Mesenchymal stem cell (in vitro differentiated cells and primary cell): Measurements from ENCODE around the gene LUZP2.

ENCODE experiments used
- DNase-seq: peaks from one replicate; pipeline ENCODE4 v3.0.0-alpha.2; 2013
- H2AFZ ChIP-seq: one replicate; pipeline ENCODE4 v1.6.1; 2013; ENCODE audit warnings: low read depth, mild to moderate bottlenecking, control low read depth, inconsistent platforms, low read length, moderate library complexity
- H2AK5ac ChIP-seq: 2 replicates; pipeline ENCODE4 v1.6.1; 2013; ENCODE audit warnings: low read length, moderate library complexity, mild to moderate bottlenecking, inconsistent platforms; ENCODE audit not compliant: severe bottlenecking
- H2BK120ac ChIP-seq: one replicate; pipeline ENCODE4 v1.6.1; 2013; ENCODE audit warnings: low read depth, mild to moderate bottlenecking, inconsistent platforms, low read length, moderate library complexity
- H2BK12ac ChIP-seq, 2 experiments: one replicate each; pipeline ENCODE4 v1.6.1; 2013; ENCODE audit warnings: inconsistent platforms in 2 of 2, low read length in 2 of 2, mild to moderate bottlenecking in 2 of 2, moderate library complexity in 2 of 2, control low read depth in 1 of 2
- H2BK15ac ChIP-seq: one replicate; pipeline ENCODE4 v1.6.1; 2013; ENCODE audit warnings: mild to moderate bottlenecking, low read depth, inconsistent platforms; ENCODE audit not compliant: poor library complexity, severe bottlenecking
- H2BK5ac ChIP-seq: 2 replicates; pipeline ENCODE4 v1.6.1; 2013; ENCODE audit warnings: low read depth, mild to moderate bottlenecking, low read length, control low read depth, inconsistent platforms; ENCODE audit not compliant: poor library complexity, severe bottlenecking
- H3K14ac ChIP-seq, 2 experiments: one replicate each; pipeline ENCODE4 v1.6.1; 2013; ENCODE audit warnings: inconsistent platforms in 2 of 2, low read length in 2 of 2, control low read depth in 1 of 2, mild to moderate bottlenecking in 1 of 2, moderate library complexity in 1 of 2
- H3K18ac ChIP-seq, 2 experiments: one replicate each; pipeline ENCODE4 v1.6.1; 2013; ENCODE audit warnings: inconsistent platforms in 2 of 2, low read length in 2 of 2, control low read depth in 1 of 2, low read depth in 1 of 2, mild to moderate bottlenecking in 1 of 2
- H3K23ac ChIP-seq, 2 experiments: one replicate each; pipeline ENCODE4 v1.6.1; 2013; ENCODE audit warnings: inconsistent platforms in 2 of 2, low read length in 2 of 2, mild to moderate bottlenecking in 2 of 2, moderate library complexity in 2 of 2, control low read depth in 1 of 2
- H3K27ac ChIP-seq: 2 replicates; pipeline ENCODE4 v1.5.1; 2013; ENCODE audit warnings: mild to moderate bottlenecking, moderate library complexity, low read length, control low read depth, inconsistent platforms; ENCODE audit not compliant: poor library complexity, severe bottlenecking
- H3K27me3 ChIP-seq, 2 experiments: 2 replicates each; pipeline versions ENCODE4 v1.6.1 to v1.7.0; 2013; ENCODE audit warnings: low read length in 2 of 2, mild to moderate bottlenecking in 2 of 2, moderate library complexity in 2 of 2, control low read depth in 1 of 2, inconsistent platforms in 1 of 2; ENCODE audit not compliant: control insufficient read depth in 1 of 2, insufficient read depth in 1 of 2
- H3K36me3 ChIP-seq, 2 experiments: 2 replicates each; pipeline versions ENCODE4 v1.6.1 to v1.7.0; 2013; ENCODE audit warnings: low read length in 2 of 2, control low read depth in 1 of 2, inconsistent platforms in 1 of 2, low read depth in 1 of 2, mild to moderate bottlenecking in 1 of 2; ENCODE audit not compliant: insufficient read depth in 2 of 2, control insufficient read depth in 1 of 2
- H3K4ac ChIP-seq, 2 experiments: one replicate each; pipeline ENCODE4 v1.6.1; 2013; ENCODE audit warnings: inconsistent platforms in 2 of 2, low read length in 2 of 2, mild to moderate bottlenecking in 2 of 2, moderate library complexity in 2 of 2, control low read depth in 1 of 2, low read depth in 1 of 2
- H3K4me1 ChIP-seq: 2 replicates; pipeline ENCODE4 v1.6.1; 2013; ENCODE audit warnings: low read depth, low read length, control low read depth; ENCODE audit not compliant: control insufficient read depth, insufficient read depth
- H3K4me2 ChIP-seq: 2 replicates; pipeline ENCODE4 v1.6.1; 2013; ENCODE audit warnings: low read length, mild to moderate bottlenecking, inconsistent platforms; ENCODE audit not compliant: poor library complexity, severe bottlenecking
- H3K4me3 ChIP-seq, 2 experiments: 2 replicates each; pipeline versions ENCODE4 v1.5.1 to v1.7.0; 2013; ENCODE audit warnings: low read length in 2 of 2, mild to moderate bottlenecking in 2 of 2, control low read depth in 1 of 2, low read depth in 1 of 2; ENCODE audit not compliant: insufficient read depth in 1 of 2
- H3K79me1 ChIP-seq: replicated peaks from 2 replicates; pipeline ENCODE4 v1.6.1; 2013; ENCODE audit warnings: mild to moderate bottlenecking, control low read depth, low read length, inconsistent platforms; ENCODE audit not compliant: poor library complexity, severe bottlenecking
- H3K9ac ChIP-seq: 2 replicates; pipeline ENCODE4 v1.7.0; 2013; ENCODE audit warnings: mild to moderate bottlenecking, low read length, moderate library complexity
- H3K9me3 ChIP-seq: 2 replicates; pipeline ENCODE4 v1.7.0; 2013; ENCODE audit warnings: mild to moderate bottlenecking, low read length; ENCODE audit not compliant: control insufficient read depth
- H4K8ac ChIP-seq: one replicate; pipeline ENCODE4 v1.6.1; 2013; ENCODE audit warnings: inconsistent platforms, mild to moderate bottlenecking, low read length, moderate library complexity
- H4K91ac ChIP-seq: one replicate; pipeline ENCODE4 v1.6.1; 2013; ENCODE audit warnings: mild to moderate bottlenecking, low read length, inconsistent platforms
- WGBS: methylation state at CpG from one replicate; pipeline ENCODE4 v1.1.7; 2013; ENCODE audit warnings: mixed read lengths; 5-methylcytosine and 5-hydroxymethylcytosine counted together

Gene LUZP2

DNA sequence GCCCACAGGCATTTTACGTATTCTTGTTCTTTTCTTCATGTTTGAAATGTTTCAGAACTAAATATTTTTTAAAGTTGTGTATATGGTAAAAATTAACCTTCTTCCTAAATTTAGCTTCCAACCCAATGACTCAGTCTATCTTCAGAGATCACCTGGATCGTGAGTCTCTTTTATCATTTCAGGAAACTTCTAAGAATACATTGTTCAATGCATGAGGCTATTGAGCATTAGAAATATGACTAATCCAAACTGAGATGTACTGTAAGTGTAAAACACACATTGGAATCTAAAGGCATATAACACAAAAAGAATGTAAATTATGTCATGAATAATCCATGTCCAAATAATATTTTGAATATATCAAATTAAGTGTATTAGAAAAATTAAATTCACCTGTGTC, 265.2 kb downstream of the LUZP2 start:
- Histone ChIP-seq H3K4me1 (no peaks in the 10 kb centered on the region), H2BK5ac (no peak overlapping the region), H2BK120ac (no peak overlapping the region), H3K27ac (no peak overlapping the region), H3K9ac (no peak overlapping the region), H3K18ac (no peak overlapping the region), H3K4ac (no peak overlapping the region), H4K91ac (no peak overlapping the region), H2AK5ac (no peak overlapping the region), H3K23ac (no peak overlapping the region), H3K27me3 (no peaks in the 10 kb centered on the region), H2BK15ac (no peak overlapping the region), H3K4me3 (no peak overlapping the region), H2BK12ac (no peak overlapping the region), H3K36me3 (no peaks in the 10 kb centered on the region), H3K79me1 (no peaks in the 10 kb centered on the region), H3K9me3 (no peaks in the 10 kb centered on the region), H3K4me2 (no peak overlapping the region), H4K8ac (no peak overlapping the region), H2AFZ (no peak overlapping the region), H3K14ac (no peak overlapping the region)
- WGBS: no CpG with 5 or more reads among the region's 2 CpGs
- DNase-seq: no peak

DNA sequence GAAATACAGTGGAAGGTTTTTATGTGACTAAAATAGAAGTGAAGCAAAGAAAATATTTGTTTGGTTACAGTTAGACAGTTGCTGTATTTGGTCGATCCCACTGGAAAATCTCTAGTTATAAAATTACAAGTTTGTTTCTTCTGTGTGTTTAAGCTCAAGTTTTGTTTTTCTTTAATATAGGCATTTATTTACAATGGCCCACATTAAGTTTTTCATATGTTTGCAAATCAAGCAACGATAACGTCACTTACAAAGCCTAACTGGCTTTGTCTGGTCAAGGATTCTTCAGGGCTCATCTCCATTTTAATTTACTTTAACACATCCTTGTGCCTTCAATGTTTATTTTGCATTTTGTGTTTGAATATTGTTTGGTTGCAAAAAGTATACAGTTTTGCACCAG, 270.6 kb downstream of the LUZP2 start:
- Histone ChIP-seq H3K27ac (no peak overlapping the region), H4K8ac (no peak overlapping the region), H3K14ac (no peak overlapping the region), H2BK12ac (no peak overlapping the region), H3K4ac (no peak overlapping the region), H2BK120ac (no peak overlapping the region), H2BK15ac (no peak overlapping the region), H2AFZ (no peak overlapping the region), H2BK5ac (no peak overlapping the region), H3K79me1 (no peaks in the 10 kb centered on the region), H3K9me3 (no peaks in the 10 kb centered on the region), H3K27me3 (no peaks in the 10 kb centered on the region), H3K4me1 (no peaks in the 10 kb centered on the region), H3K36me3 (no peaks in the 10 kb centered on the region), H3K4me2 (no peak overlapping the region), H3K18ac (no peak overlapping the region), H4K91ac (no peak overlapping the region), H3K23ac (no peak overlapping the region), H3K9ac (no peak overlapping the region), H3K4me3 (no peak overlapping the region), H2AK5ac (no peak overlapping the region)
- 100% methylated on average over 2 of the region's 3 CpGs for WGBS
- no peak for DNase-seq

DNA sequence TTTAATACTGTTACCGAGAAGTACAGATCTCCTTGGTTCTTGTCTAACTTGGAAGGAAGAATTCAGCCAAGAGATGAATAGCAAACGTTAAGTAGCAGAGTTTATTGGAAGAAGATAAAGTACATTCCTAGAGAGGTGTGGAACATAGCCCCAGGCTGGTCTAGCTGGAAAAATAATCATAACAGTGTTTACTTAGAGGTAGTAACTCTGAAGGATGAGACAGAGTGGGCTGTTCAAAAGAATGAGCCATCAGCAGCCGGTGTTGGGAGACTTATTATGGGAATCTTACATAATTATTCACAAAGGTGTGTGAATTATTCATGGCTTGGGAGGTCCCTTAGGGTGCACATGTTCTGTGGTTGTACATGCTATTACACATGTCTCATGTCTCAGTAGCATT, 276.5 kb downstream of the LUZP2 start:
- Histone ChIP-seq H2AFZ (no peak overlapping the region), H3K4me1 (no peaks in the 10 kb centered on the region), H3K27me3 (no peaks in the 10 kb centered on the region), H3K27ac (no peak overlapping the region), H3K4me2 (no peak overlapping the region), H3K36me3 (no peaks in the 10 kb centered on the region), H3K9ac (no peak overlapping the region), H2BK120ac (no peak overlapping the region), H4K91ac (no peak overlapping the region), H2AK5ac (no peak overlapping the region), H3K14ac (no peak overlapping the region), H2BK15ac (no peak overlapping the region), H3K9me3 (no peaks in the 10 kb centered on the region), H3K79me1 (no peaks in the 10 kb centered on the region), H3K4ac (no peak overlapping the region), H2BK5ac (no peak overlapping the region), H3K23ac (no peak overlapping the region), H3K18ac (no peak overlapping the region), H2BK12ac (no peak overlapping the region), H3K4me3 (no peak overlapping the region), H4K8ac (no peak overlapping the region)
- 77% methylated on average over 3 of the region's 3 CpGs for WGBS
- no peak for DNase-seq

DNA sequence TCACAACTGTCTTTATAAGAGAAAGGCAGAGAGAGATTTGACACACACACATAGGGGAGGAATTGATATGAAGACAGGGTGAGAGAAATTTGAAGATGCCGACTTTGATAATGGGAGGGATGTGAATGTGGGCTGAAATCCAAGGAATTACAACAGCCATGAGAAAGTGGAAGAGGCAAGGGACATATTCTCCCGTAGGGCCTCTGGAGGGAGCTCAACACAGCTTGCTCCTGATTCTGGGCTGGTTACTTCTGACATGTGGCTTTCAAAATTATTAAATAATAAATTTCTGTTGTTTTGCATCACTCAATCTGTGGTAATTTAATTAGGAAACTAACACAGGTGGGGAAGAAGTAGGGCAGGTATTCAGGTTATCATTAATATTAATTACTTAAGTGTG, 282.9 kb downstream of the LUZP2 start:
- Histone ChIP-seq H3K18ac (no peak overlapping the region), H3K9me3 (no peaks in the 10 kb centered on the region), H3K4ac (no peak overlapping the region), H2AK5ac (no peak overlapping the region), H2BK5ac (no peak overlapping the region), H2BK15ac (no peak overlapping the region), H3K4me2 (no peak overlapping the region), H3K9ac (no peak overlapping the region), H3K27me3 (no peaks in the 10 kb centered on the region), H2BK120ac (no peak overlapping the region), H3K14ac (no peak overlapping the region), H3K4me1 (no peaks in the 10 kb centered on the region), H3K4me3 (no peak overlapping the region), H3K27ac (no peak overlapping the region), H3K36me3 (no peaks in the 10 kb centered on the region), H2BK12ac (no peak overlapping the region), H4K91ac (no peak overlapping the region), H3K79me1 (no peaks in the 10 kb centered on the region), H3K23ac (no peak overlapping the region), H2AFZ (no peak overlapping the region), H4K8ac (no peak overlapping the region)
- no peak for DNase-seq
- 78% methylated on average over 1 of the region's 2 CpGs for WGBS
